WTC11 (cell line): Measurements from ENCODE around the gene AGPAT4. TPM values are rescaled to one million over a fixed set of nuclear protein-coding genes. Genes with fewer than 3 reads are reported as not detected.

Experiments used
- ATAC-seq: fragments of 200-7000 bp; cut with Tn5 transposase; 2 replicates; pipeline ENCODE4 v1.10.0; 2021; ENCODE audit warnings: mild to moderate bottlenecking, moderate library complexity
- CTCF ChIA-PET: fragments of 300-600 bp; sonication (Branson Sonifier 250); formaldehyde crosslinking; loops from one replicate; lab custom pipeline; 2021; ENCODE audit warnings: antibody characterized with exemption; lab: Charles Lee
- POLR2A ChIA-PET: fragments of 350-600 bp; sonication (Branson Sonifier 250); formaldehyde crosslinking; loops from one replicate; lab custom pipeline; 2021; ENCODE audit warnings: antibody characterized with exemption; lab: Charles Lee
- DNase-seq: peaks from one replicate; pipeline ENCODE4 v3.0.0; 2021; ENCODE audit warnings: low spot score
- H3K27ac Mint-ChIP-seq: 2 replicates; pipeline ENCODE4 v1.8.0; 2021; ENCODE audit warnings: mixed read lengths
- H3K27me3 Mint-ChIP-seq: 2 replicates; pipeline ENCODE4 v1.8.0; 2021; ENCODE audit warnings: low read depth, mild to moderate bottlenecking, moderate library complexity, mixed read lengths
- H3K36me3 Mint-ChIP-seq: 2 replicates; pipeline ENCODE4 v1.8.0; 2021; ENCODE audit warnings: mixed read lengths
- H3K4me1 Mint-ChIP-seq: 2 replicates; pipeline ENCODE4 v1.8.0; 2022; ENCODE audit warnings: mixed read lengths
- H3K4me3 Mint-ChIP-seq: 2 replicates; pipeline ENCODE4 v1.8.0; 2021; ENCODE audit warnings: mild to moderate bottlenecking, moderate library complexity, mixed read lengths
- H3K9me3 Mint-ChIP-seq: 2 replicates; pipeline ENCODE4 v1.8.0; 2021; ENCODE audit warnings: mixed read lengths
- ELF4 ChIP-seq: sonication (generic); formaldehyde crosslinking; IDR thresholded peaks from 2 replicates; pipeline ENCODE4 v1.8.1; 2022; ENCODE audit warnings: low read depth, mild to moderate bottlenecking, moderate library complexity, missing genetic modification reagents
- EMX1 ChIP-seq: fragments of 250-450 bp; sonication (Bioruptor Pico); IDR thresholded peaks from 2 replicates; pipeline ENCODE4 v1.8.0; 2021; ENCODE audit warnings: mild to moderate bottlenecking
- IRF2 ChIP-seq: sonication (generic); formaldehyde crosslinking; IDR thresholded peaks from 2 replicates; pipeline ENCODE4 v1.8.0; 2022; ENCODE audit warnings: low read depth, missing genetic modification reagents, borderline replicate concordance
- MLX ChIP-seq: sonication (generic); formaldehyde crosslinking; IDR thresholded peaks from 2 replicates; pipeline ENCODE4 v1.8.1; 2023; ENCODE audit warnings: mild to moderate bottlenecking, missing genetic modification reagents, moderate library complexity
- MYBL2 ChIP-seq: sonication (generic); formaldehyde crosslinking; IDR thresholded peaks from 2 replicates; pipeline ENCODE4 v1.8.1; 2023; ENCODE audit warnings: mild to moderate bottlenecking, moderate library complexity, missing genetic modification reagents
- NFE2L1 ChIP-seq: sonication (generic); formaldehyde crosslinking; IDR thresholded peaks from 2 replicates; pipeline ENCODE4 v1.8.1; 2023; ENCODE audit warnings: missing genetic modification reagents
- OVOL2 ChIP-seq: fragments of 250-450 bp; sonication (Bioruptor Pico); IDR thresholded peaks from 2 replicates; pipeline ENCODE4 v1.9.0; 2021; ENCODE audit warnings: mild to moderate bottlenecking, borderline replicate concordance
- PRDM15 ChIP-seq: sonication (generic); formaldehyde crosslinking; IDR thresholded peaks from 2 replicates; pipeline ENCODE4 v1.8.0; 2022; ENCODE audit warnings: missing genetic modification reagents
- PREB ChIP-seq: sonication (generic); formaldehyde crosslinking; IDR thresholded peaks from 2 replicates; pipeline ENCODE4 v1.8.1; 2022; ENCODE audit warnings: mild to moderate bottlenecking, missing genetic modification reagents, moderate library complexity, borderline replicate concordance
- ZBTB43 ChIP-seq: sonication (generic); formaldehyde crosslinking; IDR thresholded peaks from 2 replicates; pipeline ENCODE4 v1.8.1; 2023; ENCODE audit warnings: mild to moderate bottlenecking, missing genetic modification reagents
- ZNF138 ChIP-seq: sonication (generic); formaldehyde crosslinking; conservative IDR thresholded peaks from 2 replicates; pipeline ENCODE4 v1.8.1; 2022; ENCODE audit warnings: mild to moderate bottlenecking, moderate library complexity, missing genetic modification reagents
- ZNF416 ChIP-seq: fragments of 250-450 bp; sonication (Bioruptor Pico); IDR thresholded peaks from 2 replicates; pipeline ENCODE4 v1.9.0; 2021; ENCODE audit warnings: mild to moderate bottlenecking, inconsistent platforms
- ZNF425 ChIP-seq: fragments of 250-450 bp; sonication (Bioruptor Pico); conservative IDR thresholded peaks from 2 replicates; pipeline ENCODE4 v1.9.0; 2021; ENCODE audit warnings: mild to moderate bottlenecking
- ZNF671 ChIP-seq: fragments of 250-450 bp; sonication (Bioruptor Pico); IDR thresholded peaks from 2 replicates; pipeline ENCODE4 v1.8.0; 2021; ENCODE audit warnings: mild to moderate bottlenecking
- total RNA-seq: library from RNA; stranded (reverse); gene quantifications from 3 replicates; pipeline ENCODE4 v1.2.3, GENCODE V29; 2021

AGPAT4 gene
- total RNA-seq, 1 experiment from 2014 or later, result 19.7 TPM

GRCh38 chr6:161191671-161192070, 82.2 kb downstream of the AGPAT4 start (continued):
- TF ChIP-seq PRDM15 (CRISPR knock-in tag), result no peak

GRCh38 chr6:161191007-161191406, 82.9 kb downstream of the AGPAT4 start:
- DNase-seq, result no peak
- TF ChIP-seq MYBL2 (no peak), MLX (CRISPR knock-in tag) (no peak), ZNF425 (CRISPR knock-in tag) (no peak), IRF2 (CRISPR knock-in tag) (no peak), PREB (CRISPR knock-in tag) (no peak), ZBTB43 (no peak)
- Mint-ChIP-seq H3K4me1 (no peaks in the 10 kb centered on the region), H3K9me3 (peaks cover 32% of the 10 kb centered on the region), H3K4me3 (no peak overlapping the region), H3K27me3 (no peaks in the 10 kb centered on the region), H3K27ac (no peak overlapping the region; the same call in 1 of the 2 replicates), H3K36me3 (peaks cover 38% of the 10 kb centered on the region)
- ChIA-PET CTCF (no interaction called here), POLR2A (no interaction called here)
- ATAC-seq, result no peak

- Mint-ChIP-seq H3K27ac (no peak overlapping the region), H3K27me3 (no peaks in the 10 kb centered on the region), H3K36me3 (peaks cover 45% of the 10 kb centered on the region), H3K4me3 (no peak overlapping the region), H3K4me1 (no peaks in the 10 kb centered on the region), H3K9me3 (peaks cover 37% of the 10 kb centered on the region)
- ATAC-seq, result no peak
- TF ChIP-seq OVOL2 (CRISPR knock-in tag) (no peak), ZNF138 (CRISPR knock-in tag) (no peak), EMX1 (CRISPR knock-in tag) (no peak), NFE2L1 (CRISPR knock-in tag) (no peak), IRF2 (CRISPR knock-in tag) (no peak), ZNF671 (CRISPR knock-in tag) (no peak), ELF4 (no peak), ZNF416 (no peak)
- POLR2A ChIA-PET, result interaction anchor here (0.6 kb wide), 1 partner anchor 184 kb away, joined by 3 read pairs; no protein-coding TSS in a partner anchor
- CTCF ChIA-PET, result no interaction called here
- DNase-seq, result no peak
Observed at GRCh38 chr6:161189891-161190290, 84.0 kb downstream of the AGPAT4 start.
